Measurements from ENCODE around the gene C3orf33.

C3orf33 gene

DNA sequence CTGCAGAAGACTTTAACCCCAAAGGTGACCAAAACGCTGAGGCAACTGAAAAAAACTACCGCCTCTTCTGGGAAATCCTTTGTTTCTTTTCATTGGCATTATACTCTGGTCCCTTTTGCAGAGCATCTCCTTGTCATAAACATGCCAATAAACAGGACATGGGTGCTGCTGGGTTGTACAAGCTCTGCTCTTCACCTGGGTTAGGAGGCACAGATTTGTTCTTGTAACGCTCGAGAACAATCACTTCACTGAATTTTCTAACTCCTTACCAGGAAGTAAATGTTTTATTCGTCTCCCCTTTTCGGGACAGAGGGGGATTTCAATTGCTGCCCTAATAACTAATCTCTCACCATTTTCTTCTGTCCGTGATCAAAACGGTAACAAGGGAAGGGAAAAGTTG, 62.5 kb downstream of the C3orf33 start:
- no peak for DNase-seq (ENCODE audit: low read depth)
- TF ChIP-seq CTCF (conservative IDR thresholded peaks at IDR 0.05; ENCODE audit: control insufficient read depth, insufficient read depth, low read depth, low read length): no peak
- peak overlapping the region; percentile 70 for H3K4me3 ChIP-seq (ENCODE audit: control insufficient read depth, low read depth, low read length)

- H3K4me3 ChIP-seq (ENCODE audit: control insufficient read depth, low read depth, low read length): no peak overlapping the region
- no peak for DNase-seq (ENCODE audit: low read depth)
- no peak for TF ChIP-seq CTCF (conservative IDR thresholded peaks at IDR 0.05; ENCODE audit: control insufficient read depth, insufficient read depth, low read depth, low read length)
Observed at GRCh38 chr3:155742349-155742965, 63.6 kb downstream of the C3orf33 start.

GRCh38 chr3:155741603-155742002, 64.5 kb downstream of the C3orf33 start:
- no peak for DNase-seq (ENCODE audit: low read depth)

GRCh38 chr3:155741101-155741500, 65.0 kb downstream of the C3orf33 start:
- no peak for TF ChIP-seq CTCF (conservative IDR thresholded peaks at IDR 0.05; ENCODE audit: control insufficient read depth, insufficient read depth, low read depth, low read length)
- no peak for DNase-seq (ENCODE audit: low read depth)
- no peak overlapping the region for H3K4me3 ChIP-seq (ENCODE audit: control insufficient read depth, low read depth, low read length)

More at GRCh38 chr3:155741603-155742002, 64.5 kb downstream of the C3orf33 start:
- TF ChIP-seq CTCF (conservative IDR thresholded peaks at IDR 0.05; ENCODE audit: control insufficient read depth, insufficient read depth, low read depth, low read length): no peak
- no peak overlapping the region for H3K4me3 ChIP-seq (ENCODE audit: control insufficient read depth, low read depth, low read length)

DNA sequence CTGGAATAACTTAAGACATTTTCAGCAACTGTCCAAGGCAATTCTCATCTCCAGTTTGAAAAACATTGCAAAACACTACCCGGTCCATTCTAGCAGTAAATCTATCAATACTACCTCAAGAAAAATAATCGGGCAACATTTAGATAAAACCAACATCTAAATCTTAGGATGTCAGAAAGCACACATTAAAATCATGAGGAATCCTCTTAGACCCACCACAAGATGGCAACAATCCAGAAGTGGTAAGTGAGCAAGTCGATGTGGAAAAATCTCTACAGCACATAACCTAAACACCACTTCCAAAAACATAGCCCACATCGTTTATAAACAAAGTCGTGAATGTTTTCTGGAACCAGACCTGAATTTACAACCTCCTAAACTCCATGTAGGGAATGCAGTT, 66.9 kb downstream of the C3orf33 start:
- peak; percentile 12 for DNase-seq (ENCODE audit: low read depth)
- no peak overlapping the region for H3K4me3 ChIP-seq (ENCODE audit: control insufficient read depth, low read depth, low read length)
- TF ChIP-seq CTCF (conservative IDR thresholded peaks at IDR 0.05; ENCODE audit: control insufficient read depth, insufficient read depth, low read depth, low read length): no peak

- TF ChIP-seq CTCF (conservative IDR thresholded peaks at IDR 0.05; ENCODE audit: control insufficient read depth, insufficient read depth, low read depth, low read length): no peak
- DNase-seq (ENCODE audit: low read depth): no peak
- H3K4me3 ChIP-seq (ENCODE audit: control insufficient read depth, low read depth, low read length): no peak overlapping the region
Observed at GRCh38 chr3:155738580-155739076, 67.5 kb downstream of the C3orf33 start.

Measured in fibroblast of mammary gland (primary cell).